Measurements from ENCODE around the gene COX17.

- no peak for TF ChIP-seq CTCF (IDR thresholded peaks at IDR 0.05; ENCODE audit: extremely low read depth in 1 of 2, insufficient read depth in 1 of 2, low read depth in 1 of 2, low read length in 2 of 2)
- no peak for TF ChIP-seq EZH2 (IDR thresholded peaks at IDR 0.05; ENCODE audit: borderline replicate concordance, low read depth, low read length, severe bottlenecking)
These were observed 41.0 kb downstream of the COX17 start for GRCh38 chr3:119636249-119636648.
